ACC112 (cell line): ENCODE data around the gene ADGRF5.

ENCODE experiments used
- H2AFZ ChIP-seq: fragments of 200-600 bp; sonication (generic); one replicate; pipeline ENCODE4 v1.6.0; 2017; ENCODE audit warnings: antibody characterized with exemption, low read length; ENCODE audit not compliant: unreplicated experiment
- H3K27ac ChIP-seq: fragments of 200-600 bp; sonication (generic); 2 replicates; pipeline ENCODE4 v1.5.1; 2014; ENCODE audit warnings: low read depth, mild to moderate bottlenecking, antibody characterized with exemption, low read length, moderate library complexity
- H3K27me3 ChIP-seq: fragments of 200-600 bp; sonication (generic); 2 replicates; pipeline ENCODE4 v1.6.1; 2014; ENCODE audit warnings: mild to moderate bottlenecking, antibody characterized with exemption, low read length, moderate library complexity, mixed read lengths; ENCODE audit not compliant: insufficient read depth
- H3K36me3 ChIP-seq: fragments of 200-600 bp; sonication (generic); 2 replicates; pipeline ENCODE4 v1.6.1; 2016; ENCODE audit warnings: mild to moderate bottlenecking, antibody characterized with exemption, low read length, moderate library complexity, mixed read lengths; ENCODE audit not compliant: insufficient read depth
- H3K4me1 ChIP-seq: fragments of 200-600 bp; sonication (generic); one replicate; pipeline ENCODE4 v1.6.1; 2016; ENCODE audit warnings: low read length, mixed read lengths; ENCODE audit not compliant: insufficient read depth, unreplicated experiment, control insufficient read depth
- H3K4me3 ChIP-seq: fragments of 200-600 bp; sonication (generic); 2 replicates; pipeline ENCODE4 v1.5.1; 2014; ENCODE audit warnings: mild to moderate bottlenecking, low read depth, low read length
- H3K79me2 ChIP-seq: fragments of 200-600 bp; sonication (generic); one replicate; pipeline ENCODE4 v1.6.0; 2016; ENCODE audit warnings: low read length; ENCODE audit not compliant: control insufficient read depth, unreplicated experiment, insufficient read depth

ADGRF5 gene

GRCh38 chr6:46909371-46909770 is 12.4 kb downstream of the ADGRF5 start:
- Histone ChIP-seq H3K4me1 (no peaks in the 10 kb centered on the region), H3K79me2 (no peaks in the 10 kb centered on the region), H3K36me3 (no peaks in the 10 kb centered on the region), H3K4me3 (no peak overlapping the region), H2AFZ (no peak overlapping the region), H3K27ac (no peak overlapping the region), H3K27me3 (peaks cover 6% of the 10 kb centered on the region; the same call in 1 of the 2 replicates)

- Histone ChIP-seq H3K36me3 (no peaks in the 10 kb centered on the region), H3K27ac (no peak overlapping the region), H2AFZ (no peak overlapping the region), H3K79me2 (no peaks in the 10 kb centered on the region), H3K4me3 (no peak overlapping the region), H3K4me1 (no peaks in the 10 kb centered on the region), H3K27me3 (peaks cover 17% of the 10 kb centered on the region)
These were observed 15.0 kb downstream of the ADGRF5 start for GRCh38 chr6:46906776-46907175.

GRCh38 chr6:46904117-46904516 is 17.6 kb downstream of the ADGRF5 start:
- peaks cover 26% of the 10 kb centered on the region for H3K27me3 ChIP-seq
- H3K36me3 ChIP-seq, result no peaks in the 10 kb centered on the region
- H3K4me1 ChIP-seq, result no peaks in the 10 kb centered on the region
- no peak overlapping the region for H2AFZ ChIP-seq
- no peak overlapping the region for H3K4me3 ChIP-seq
- H3K27ac ChIP-seq, result no peak overlapping the region
- no peaks in the 10 kb centered on the region for H3K79me2 ChIP-seq

- Histone ChIP-seq H3K36me3 (no peaks in the 10 kb centered on the region), H3K27me3 (peaks cover 26% of the 10 kb centered on the region), H3K79me2 (no peaks in the 10 kb centered on the region), H2AFZ (no peak overlapping the region), H3K27ac (no peak overlapping the region), H3K4me3 (no peak overlapping the region), H3K4me1 (no peaks in the 10 kb centered on the region)
These were observed 18.6 kb downstream of the ADGRF5 start for GRCh38 chr6:46903175-46903574.

- H3K4me1 ChIP-seq, result no peaks in the 10 kb centered on the region
- peaks cover 26% of the 10 kb centered on the region for H3K27me3 ChIP-seq
- no peaks in the 10 kb centered on the region for H3K36me3 ChIP-seq
- H3K27ac ChIP-seq, result no peak overlapping the region
- no peak overlapping the region for H2AFZ ChIP-seq
- no peak overlapping the region for H3K4me3 ChIP-seq
- H3K79me2 ChIP-seq, result no peaks in the 10 kb centered on the region
These were observed 19.8 kb downstream of the ADGRF5 start for GRCh38 chr6:46901882-46902314.

GRCh38 chr6:46900266-46900665 is 21.5 kb downstream of the ADGRF5 start:
- no peaks in the 10 kb centered on the region for H3K79me2 ChIP-seq
- H3K27ac ChIP-seq, result no peak overlapping the region
- H2AFZ ChIP-seq, result no peak overlapping the region
- H3K4me3 ChIP-seq, result no peak overlapping the region
- H3K4me1 ChIP-seq, result no peaks in the 10 kb centered on the region
- H3K36me3 ChIP-seq, result no peaks in the 10 kb centered on the region
- H3K27me3 ChIP-seq, result peaks cover 21% of the 10 kb centered on the region

- H3K36me3 ChIP-seq, result no peaks in the 10 kb centered on the region
- no peaks in the 10 kb centered on the region for H3K79me2 ChIP-seq
- no peak overlapping the region for H3K27ac ChIP-seq
- H3K4me1 ChIP-seq, result no peaks in the 10 kb centered on the region
- peaks cover 21% of the 10 kb centered on the region for H3K27me3 ChIP-seq
- no peak overlapping the region for H2AFZ ChIP-seq
- H3K4me3 ChIP-seq, result no peak overlapping the region
These were observed 22.1 kb downstream of the ADGRF5 start for GRCh38 chr6:46899659-46900058.

- H3K4me3 ChIP-seq, result no peak overlapping the region
- H2AFZ ChIP-seq, result no peak overlapping the region
- H3K36me3 ChIP-seq, result no peaks in the 10 kb centered on the region
- peaks cover 13% of the 10 kb centered on the region for H3K27me3 ChIP-seq
- no peak overlapping the region for H3K27ac ChIP-seq
- no peaks in the 10 kb centered on the region for H3K79me2 ChIP-seq
- H3K4me1 ChIP-seq, result no peaks in the 10 kb centered on the region
These were observed 23.7 kb downstream of the ADGRF5 start for GRCh38 chr6:46898006-46898405.

- H3K27ac ChIP-seq, result no peak overlapping the region
- no peaks in the 10 kb centered on the region for H3K36me3 ChIP-seq
These were observed 24.9 kb downstream of the ADGRF5 start for GRCh38 chr6:46896871-46897270.

GRCh38 chr6:46895930-46896329 is 25.8 kb downstream of the ADGRF5 start:
- Histone ChIP-seq H3K4me1 (no peaks in the 10 kb centered on the region), H3K79me2 (no peaks in the 10 kb centered on the region), H3K4me3 (no peak overlapping the region), H3K27me3 (peaks cover under 1% of the 10 kb centered on the region; the same call in 1 of the 2 replicates), H2AFZ (no peak overlapping the region), H3K36me3 (no peaks in the 10 kb centered on the region), H3K27ac (no peak overlapping the region)

More at GRCh38 chr6:46896871-46897270, 24.9 kb downstream of the ADGRF5 start:
- Histone ChIP-seq H3K27me3 (peaks cover 10% of the 10 kb centered on the region), H2AFZ (no peak overlapping the region), H3K4me1 (no peaks in the 10 kb centered on the region), H3K79me2 (no peaks in the 10 kb centered on the region), H3K4me3 (no peak overlapping the region)

GRCh38 chr6:46894433-46894832 is 27.3 kb downstream of the ADGRF5 start:
- Histone ChIP-seq H3K79me2 (no peaks in the 10 kb centered on the region), H2AFZ (no peak overlapping the region), H3K27me3 (no peaks in the 10 kb centered on the region), H3K4me3 (no peak overlapping the region), H3K4me1 (no peaks in the 10 kb centered on the region), H3K27ac (no peak overlapping the region), H3K36me3 (no peaks in the 10 kb centered on the region)
